B cell (primary cell): Measurements from ENCODE around the gene ABCA7. TPM values are rescaled to one million over a fixed set of nuclear protein-coding genes. Genes with fewer than 3 reads are reported as not detected.
A peak's percentile ranks its signal among the peaks of the same experiment; 100 is the strongest.

ENCODE experiments used
- ATAC-seq: fragments of 200-7000 bp; cut with Tn5 transposase; one replicate; pipeline ENCODE4 v1.10.0; 2021; ENCODE audit warnings: low read depth, mild to moderate bottlenecking, moderate number of reproducible peaks, moderate library complexity
- CTCF ChIA-PET: fragments of 350-600 bp; sonication (Branson Sonifier 250); formaldehyde crosslinking; loops from one replicate; lab custom pipeline; 2021; ENCODE audit warnings: antibody characterized with exemption, inconsistent platforms; lab: Charles Lee
- POLR2A ChIA-PET: fragments of 350-600 bp; sonication (Branson Sonifier 250); formaldehyde crosslinking; loops from one replicate; lab custom pipeline; 2021; ENCODE audit warnings: antibody characterized with exemption; lab: Charles Lee
- DNase-seq: peaks from one replicate; pipeline ENCODE4 v3.0.0; 2013
- H2AFZ ChIP-seq: 2 replicates; pipeline ENCODE4 v1.6.1; 2012; ENCODE audit warnings: mild to moderate bottlenecking, low read depth, low read length; ENCODE audit not compliant: insufficient read depth, poor library complexity, severe bottlenecking
- H3K27ac ChIP-seq, 2 donors: 1 replicate in 1 of 2; 2 replicates in 1 of 2; pipeline ENCODE4 v1.5.1; 2012 to 2013; ENCODE audit warnings: low read length in 2 of 2, mild to moderate bottlenecking in 2 of 2, moderate library complexity in 1 of 2
- H3K27me3 ChIP-seq, 4 experiments: fragments of 200-600 bp in 1 of 4; sonication (generic) in 1 of 4; replicated peaks in 1 of 4; 1 replicate in 2 of 4; 2 replicates in 2 of 4; pipeline versions ENCODE4 v1.6.1 to v1.7.0; 2013 to 2016; ENCODE audit warnings: low read length in 3 of 4, mild to moderate bottlenecking in 2 of 4, mixed read lengths in 1 of 4, moderate library complexity in 1 of 4; ENCODE audit not compliant: insufficient read depth in 4 of 4, control insufficient read depth in 3 of 4; ENCODE audit errors: control extremely low read depth in 1 of 4
- H3K36me3 ChIP-seq, 2 experiments: replicated peaks in 1 of 2; 1 replicate in 1 of 2; 2 replicates in 1 of 2; pipeline versions ENCODE4 v1.6.1 to v1.7.1; 2013; ENCODE audit warnings: low read length in 1 of 2; ENCODE audit not compliant: insufficient read depth in 2 of 2, control insufficient read depth in 1 of 2; ENCODE audit errors: control extremely low read depth in 1 of 2, extremely low read depth in 1 of 2
- H3K4me1 ChIP-seq, 2 donors: fragments of 200-600 bp in 1 of 2; sonication (generic) in 1 of 2; 1 replicate in 1 of 2; 2 replicates in 1 of 2; pipeline versions ENCODE4 v1.5.1 to v1.6.1; 2013 to 2017; ENCODE audit warnings: low read length in 2 of 2; ENCODE audit not compliant: control insufficient read depth in 2 of 2, insufficient read depth in 2 of 2
- H3K4me2 ChIP-seq: replicated peaks from 2 replicates; pipeline ENCODE3; 2012; ENCODE audit warnings: mild to moderate bottlenecking, low read depth, low read length; ENCODE audit not compliant: poor library complexity, severe bottlenecking
- H3K4me3 ChIP-seq, 5 experiments: fragments of 200-600 bp in 1 of 5; sonication (generic) in 1 of 5; 1 replicate in 3 of 5; 2 replicates in 2 of 5; pipeline versions ENCODE4 v1.5.1 to v1.7.0; 2011 to 2016; ENCODE audit warnings: low read length in 4 of 5, mild to moderate bottlenecking in 4 of 5, low read depth in 2 of 5, control low read depth in 1 of 5, moderate library complexity in 1 of 5; ENCODE audit not compliant: insufficient read depth in 1 of 5; ENCODE audit errors: control extremely low read depth in 1 of 5, extremely low read depth in 1 of 5
- H3K79me2 ChIP-seq: fragments of 200-600 bp; sonication (generic); one replicate; pipeline ENCODE4 v1.6.0; 2016; ENCODE audit warnings: low read length; ENCODE audit not compliant: control insufficient read depth, insufficient read depth
- H3K9ac ChIP-seq: fragments of 200-600 bp; sonication (generic); 2 replicates; pipeline ENCODE4 v1.6.1; 2017; ENCODE audit warnings: mild to moderate bottlenecking, low read length, moderate library complexity
- H3K9me3 ChIP-seq, 3 donors: one replicate each; pipeline versions ENCODE4 v1.6.1 to v1.7.1; 2013; ENCODE audit warnings: low read length in 2 of 3; ENCODE audit not compliant: control insufficient read depth in 2 of 3, insufficient read depth in 1 of 3; ENCODE audit errors: control extremely low read depth in 1 of 3
- H4K20me1 ChIP-seq: 2 replicates; pipeline ENCODE4 v1.6.0; 2012; ENCODE audit warnings: mild to moderate bottlenecking, low read length; ENCODE audit not compliant: insufficient read depth, control insufficient read depth, poor library complexity, severe bottlenecking
- H3K27ac Mint-ChIP-seq: one replicate; pipeline ENCODE4 v1.8.0; 2021; ENCODE audit warnings: mixed read lengths
- H3K27me3 Mint-ChIP-seq: one replicate; pipeline ENCODE4 v1.8.0; 2021; ENCODE audit warnings: mixed read lengths
- H3K4me1 Mint-ChIP-seq: one replicate; pipeline ENCODE4 v1.8.0; 2021; ENCODE audit warnings: mixed read lengths
- H3K4me3 Mint-ChIP-seq: one replicate; pipeline ENCODE4 v1.8.0; 2021; ENCODE audit warnings: mixed read lengths
- H3K9me3 Mint-ChIP-seq: one replicate; pipeline ENCODE4 v1.8.0; 2022; ENCODE audit warnings: mixed read lengths; ENCODE audit not compliant: insufficient read depth
- CTCF ChIP-seq: fragments of 200-600 bp; IDR thresholded peaks from one replicate; pipeline ENCODE4 v1.8.0; 2022; ENCODE audit warnings: antibody characterized with exemption, mild to moderate bottlenecking
- EZH2 ChIP-seq: IDR thresholded peaks from 2 replicates; pipeline ENCODE4 v1.6.1; 2012; ENCODE audit warnings: borderline replicate concordance, low read depth, mild to moderate bottlenecking, moderate library complexity, low read length; ENCODE audit not compliant: insufficient read depth, poor library complexity, severe bottlenecking
- WGBS: methylation state at CpG from one replicate; pipeline ENCODE4 v1.1.5; 2013; ENCODE audit warnings: missing lambda C conversion rate; ENCODE audit not compliant: insufficient coverage; 5-methylcytosine and 5-hydroxymethylcytosine counted together
- intact Hi-C: fragments of 100-400 bp; cut with micrococcal nuclease; formaldehyde crosslinking; loops from one replicate; pipeline ENCODE4 v1.10.0; 2022
- polyA plus RNA-seq: library from polyadenylated mRNA; depleted of rRNA; stranded (reverse); fragments of >200 nt; gene quantifications from 2 replicates; pipeline ENCODE4 v1.2.3, GENCODE V29; 2012
- total RNA-seq, 2 donors: library from RNA; stranded (reverse); fragments of 120-200 nt in 1 of 2; gene quantifications; 1 replicate in 1 of 2; 2 replicates in 1 of 2; pipeline versions ENCODE4 v1.2.3 to v1.2.4, GENCODE V29; 2013 to 2022

Gene ABCA7
- total and polyA plus RNA-seq, 2 donors (not counting 1 experiment from before 2014, with no cell fraction given) = 192 to 281 TPM

- Mint-ChIP-seq H3K27me3 (no peaks in the 10 kb centered on the region), H3K4me3 (peak overlapping the region; percentile 94), H3K27ac (peak overlapping the region; percentile 91), H3K4me1 (peaks cover 28% of the 10 kb centered on the region), H3K9me3 (no peaks in the 10 kb centered on the region)
- peaks cover 0 to 28% of the 10 kb centered on the region in 2 experiments for H3K36me3 ChIP-seq
- H3K4me3 ChIP-seq = peak overlapping the region; percentile 60 to 99 (median 87)
- no peak for DNase-seq
- TF ChIP-seq CTCF (no peak), EZH2 (no peak)
- H4K20me1 ChIP-seq = peaks cover 59% of the 10 kb centered on the region
- peak overlapping the region; percentile 87 for H3K9ac ChIP-seq
- H3K9me3 ChIP-seq = no peaks in the 10 kb centered on the region
- WGBS = 2% methylated on average over 15 of the region's 16 CpGs
- H3K79me2 ChIP-seq = peaks cover 58% of the 10 kb centered on the region
- peaks cover 16 to 29% of the 10 kb centered on the region in 2 donors for H3K4me1 ChIP-seq
- no peak overlapping the region for H2AFZ ChIP-seq
- peak overlapping the region; percentile 72 to 85 for H3K27ac ChIP-seq
- intact Hi-C loops = loop anchor here (10.0 kb wide), 1 partner anchor 217 kb away; the partner anchor contains the start of genes ATP5F1D and MIDN
- no peaks in the 10 kb centered on the region for H3K27me3 ChIP-seq
- ChIA-PET CTCF (interaction anchor here (1.2 to 3.9 kb wide), 12 partner anchors 8 to 216 kb away, joined by 3 to 16 read pairs (median 9); partner anchors contain the start of genes ABCA7, ARHGAP45 and WDR18), POLR2A (interaction anchor here (0.5 to 6.9 kb wide), 14 partner anchors 11 to 301 kb away, joined by 3 to 91 read pairs (median 6); partner anchors contain the start of genes ABCA7, ARHGAP45, CIRBP and WDR18)
- peak overlapping the region; percentile 91 for H3K4me2 ChIP-seq
- ATAC-seq = peak; percentile 20
These were observed 12.3 kb upstream of the ABCA7 start for GRCh38 chr19:1027650-1028061.
